ENCODE data around the gene IRAK4.

The IRAK4 gene

GRCh38 chr12:43776498-43776897 is 17.7 kb downstream of the IRAK4 start:
- no peak for DNase-seq

GRCh38 chr12:43786899-43787693 is 28.3 kb downstream of the IRAK4 start:
- DNase-seq = no peak

- no peak for DNase-seq
These were observed 31.2 kb downstream of the IRAK4 start for GRCh38 chr12:43789941-43790340.

- DNase-seq = no peak
These were observed 37.0 kb downstream of the IRAK4 start for GRCh38 chr12:43795716-43796280.

- DNase-seq = no peak
These were observed 38.9 kb downstream of the IRAK4 start for GRCh38 chr12:43797561-43798217.

GRCh38 chr12:43805149-43805859 is 46.6 kb downstream of the IRAK4 start:
- DNase-seq = no peak

- DNase-seq = peak; percentile 69
These were observed 47.3 kb downstream of the IRAK4 start, which contains the start of gene TWF1 for GRCh38 chr12:43805860-43806736. TSS of gene TWF1 (minus strand) at chr12:43806317. CDS start at chr12:43806245, 72 bp downstream.

- DNase-seq = no peak
These were observed 48.0 kb downstream of the IRAK4 start for GRCh38 chr12:43806737-43807072.

- no peak for DNase-seq
These were observed 48.6 kb downstream of the IRAK4 start for GRCh38 chr12:43807386-43807785.

- DNase-seq = no peak
These were observed 53.3 kb downstream of the IRAK4 start for GRCh38 chr12:43812057-43812456.

GRCh38 chr12:43812926-43813325 is 54.2 kb downstream of the IRAK4 start:
- DNase-seq = no peak

- DNase-seq = no peak
These were observed 56.7 kb downstream of the IRAK4 start for GRCh38 chr12:43815416-43815815.

- DNase-seq = no peak
These were observed 57.4 kb downstream of the IRAK4 start for GRCh38 chr12:43816168-43816567.

- DNase-seq = no peak
These were observed 65.5 kb downstream of the IRAK4 start for GRCh38 chr12:43824207-43824775.

GRCh38 chr12:43826681-43827080 is 67.9 kb downstream of the IRAK4 start:
- no peak for DNase-seq

- no peak for DNase-seq
These were observed 68.3 kb downstream of the IRAK4 start for GRCh38 chr12:43827093-43827492.

GRCh38 chr12:43832463-43833168 is 73.9 kb downstream of the IRAK4 start:
- no peak for DNase-seq

GRCh38 chr12:43835264-43835655 is 76.5 kb downstream of the IRAK4 start:
- no peak for DNase-seq

- DNase-seq = no peak
These were observed 77.1 kb downstream of the IRAK4 start, which contains the start of gene TMEM117 for GRCh38 chr12:43835656-43836474. TSS of gene TMEM117 (plus strand) at chr12:43836081.

- DNase-seq = no peak
These were observed 77.8 kb downstream of the IRAK4 start for GRCh38 chr12:43836475-43836989.

All from NCI-H1417 treated with DMSO at 0.1 percent for 48 hours (cell line).